OCI-LY3 (cell line): ENCODE data around the gene ARX.

Experiments used
- EZH2phosphoT487 ChIP-seq: fragments of 200-600 bp; shearing (Covaris generic); IDR thresholded peaks from 2 replicates; pipeline ENCODE4 v1.6.1; 2018; ENCODE audit warnings: antibody characterized with exemption, mixed run types, low read depth
- TF ChIP-seq, protein P1 (sequence below): fragments of 200-600, 300-600 bp; sonication (generic); IDR thresholded peaks from 2 replicates; pipeline ENCODE4 v1.5.1; 2014; ENCODE audit warnings: antibody characterized with exemption, low read length, low read depth

DNA sequence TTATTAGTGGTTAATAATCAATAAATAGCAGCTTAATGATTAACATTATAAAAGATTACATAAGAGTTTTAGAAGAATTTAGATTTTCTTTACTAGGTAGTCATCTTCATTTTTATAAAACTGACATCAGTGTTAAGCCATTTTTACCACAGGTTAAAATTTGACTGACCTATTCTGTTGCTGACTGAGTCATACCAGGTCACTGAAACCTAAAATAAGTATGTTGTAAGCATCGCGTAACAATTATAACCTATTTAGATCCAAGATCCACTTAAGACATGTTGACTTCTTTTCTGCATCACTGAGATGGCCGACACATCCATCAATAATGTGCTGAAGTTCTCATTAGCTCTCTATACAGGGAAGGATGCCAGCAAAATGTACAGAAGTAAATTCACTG is 36.7 kb downstream of the ARX start:
- no peak for TF ChIP-seq EZH2phosphoT487
- TF ChIP-seq, protein P1, sequence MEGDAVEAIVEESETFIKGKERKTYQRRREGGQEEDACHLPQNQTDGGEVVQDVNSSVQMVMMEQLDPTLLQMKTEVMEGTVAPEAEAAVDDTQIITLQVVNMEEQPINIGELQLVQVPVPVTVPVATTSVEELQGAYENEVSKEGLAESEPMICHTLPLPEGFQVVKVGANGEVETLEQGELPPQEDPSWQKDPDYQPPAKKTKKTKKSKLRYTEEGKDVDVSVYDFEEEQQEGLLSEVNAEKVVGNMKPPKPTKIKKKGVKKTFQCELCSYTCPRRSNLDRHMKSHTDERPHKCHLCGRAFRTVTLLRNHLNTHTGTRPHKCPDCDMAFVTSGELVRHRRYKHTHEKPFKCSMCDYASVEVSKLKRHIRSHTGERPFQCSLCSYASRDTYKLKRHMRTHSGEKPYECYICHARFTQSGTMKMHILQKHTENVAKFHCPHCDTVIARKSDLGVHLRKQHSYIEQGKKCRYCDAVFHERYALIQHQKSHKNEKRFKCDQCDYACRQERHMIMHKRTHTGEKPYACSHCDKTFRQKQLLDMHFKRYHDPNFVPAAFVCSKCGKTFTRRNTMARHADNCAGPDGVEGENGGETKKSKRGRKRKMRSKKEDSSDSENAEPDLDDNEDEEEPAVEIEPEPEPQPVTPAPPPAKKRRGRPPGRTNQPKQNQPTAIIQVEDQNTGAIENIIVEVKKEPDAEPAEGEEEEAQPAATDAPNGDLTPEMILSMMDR = no peak
